Panc1 (cell line): ENCODE data around the gene RCOR1.

Source experiments
- POLR2AphosphoS5 ChIP-seq: IDR thresholded peaks from 2 replicates; pipeline ENCODE4 v1.6.1; 2012; ENCODE audit warnings: mild to moderate bottlenecking, low read depth, low read length, moderate library complexity
- TF ChIP-seq, protein P1 (sequence below): fragments of 450-650 bp; IDR thresholded peaks from 2 replicates; pipeline ENCODE4 v1.5.1; 2017; ENCODE audit warnings: mild to moderate bottlenecking

GRCh38 chr14:102723650-102724049 lies 131.2 kb downstream of the RCOR1 start:
- TF ChIP-seq, protein P1, sequence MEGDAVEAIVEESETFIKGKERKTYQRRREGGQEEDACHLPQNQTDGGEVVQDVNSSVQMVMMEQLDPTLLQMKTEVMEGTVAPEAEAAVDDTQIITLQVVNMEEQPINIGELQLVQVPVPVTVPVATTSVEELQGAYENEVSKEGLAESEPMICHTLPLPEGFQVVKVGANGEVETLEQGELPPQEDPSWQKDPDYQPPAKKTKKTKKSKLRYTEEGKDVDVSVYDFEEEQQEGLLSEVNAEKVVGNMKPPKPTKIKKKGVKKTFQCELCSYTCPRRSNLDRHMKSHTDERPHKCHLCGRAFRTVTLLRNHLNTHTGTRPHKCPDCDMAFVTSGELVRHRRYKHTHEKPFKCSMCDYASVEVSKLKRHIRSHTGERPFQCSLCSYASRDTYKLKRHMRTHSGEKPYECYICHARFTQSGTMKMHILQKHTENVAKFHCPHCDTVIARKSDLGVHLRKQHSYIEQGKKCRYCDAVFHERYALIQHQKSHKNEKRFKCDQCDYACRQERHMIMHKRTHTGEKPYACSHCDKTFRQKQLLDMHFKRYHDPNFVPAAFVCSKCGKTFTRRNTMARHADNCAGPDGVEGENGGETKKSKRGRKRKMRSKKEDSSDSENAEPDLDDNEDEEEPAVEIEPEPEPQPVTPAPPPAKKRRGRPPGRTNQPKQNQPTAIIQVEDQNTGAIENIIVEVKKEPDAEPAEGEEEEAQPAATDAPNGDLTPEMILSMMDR, result no peak
- TF ChIP-seq POLR2AphosphoS5, result no peak
